ENCODE data around the gene TMEM259.
"Not testable (repeated sequence)": the region's sequence is repeated elsewhere in the genome, so short reads cannot be mapped to it uniquely, and the experiment has no call there.

TMEM259 gene

GRCh38 chr19:1038978-1039645 is 18.2 kb upstream of the TMEM259 start:
- DNase-seq, result no peak

- DNase-seq, result no peak
Measured at GRCh38 chr19:1037621-1038064, 16.7 kb upstream of the TMEM259 start.

- no peak for DNase-seq
Measured at GRCh38 chr19:1035998-1036621, 15.2 kb upstream of the TMEM259 start.

GRCh38 chr19:1032264-1032867 is 11.4 kb upstream of the TMEM259 start:
- no peak for DNase-seq

- peak; percentile 26 for DNase-seq
Measured at GRCh38 chr19:1028062-1028926, 7.4 kb upstream of the TMEM259 start.

GRCh38 chr19:1027650-1028061 is 6.7 kb upstream of the TMEM259 start:
- no peak for DNase-seq

GRCh38 chr19:1026783-1027649 is 6.1 kb upstream of the TMEM259 start:
- no peak for DNase-seq

- no peak for DNase-seq
Measured at GRCh38 chr19:1025960-1026782, 5.2 kb upstream of the TMEM259 start, which contains the start of gene CNN2. CNN2 (plus strand) TSS chr19:1026608; CDS start chr19:1026662, 54 bp downstream.

GRCh38 chr19:1025080-1025479 is 4.2 kb upstream of the TMEM259 start:
- DNase-seq, result not testable (repeated sequence)

GRCh38 chr19:1023883-1024188 is 2.9 kb upstream of the TMEM259 start:
- not testable (repeated sequence) for DNase-seq

GRCh38 chr19:1019980-1020867 is 699 bp downstream of the TMEM259 start:
- no peak for DNase-seq

GRCh38 chr19:1019616-1019961 is 1.3 kb downstream of the TMEM259 start:
- DNase-seq, result no peak

- no peak for DNase-seq
Measured at GRCh38 chr19:1018932-1019615, 1.8 kb downstream of the TMEM259 start.

- DNase-seq, result no peak
Measured at GRCh38 chr19:1018393-1018792, 2.5 kb downstream of the TMEM259 start.

- DNase-seq, result no peak
Measured at GRCh38 chr19:1017906-1018305, 3.0 kb downstream of the TMEM259 start.

- no peak for DNase-seq
Measured at GRCh38 chr19:1017115-1017905, 3.6 kb downstream of the TMEM259 start.

- DNase-seq, result no peak
Measured at GRCh38 chr19:1016647-1017114, 4.2 kb downstream of the TMEM259 start.

GRCh38 chr19:1015782-1016646 is 4.9 kb downstream of the TMEM259 start:
- DNase-seq, result no peak
